HG02981 (cell line): ENCODE measurements around the gene SLC39A11.
A peak's percentile ranks its signal among the peaks of the same experiment; 100 is the strongest.
"Not testable (repeated sequence)": the region's sequence is repeated elsewhere in the genome, so short reads cannot be mapped to it uniquely, and the experiment has no call there.

ENCODE experiments used
- ATAC-seq: cut with Tn5 transposase; IDR thresholded peaks from one replicate; pipeline ENCODE4 v1.9.1; 2021; ENCODE audit warnings: mild to moderate bottlenecking, moderate library complexity; ENCODE audit not compliant: unreplicated experiment

SLC39A11 gene

DNA sequence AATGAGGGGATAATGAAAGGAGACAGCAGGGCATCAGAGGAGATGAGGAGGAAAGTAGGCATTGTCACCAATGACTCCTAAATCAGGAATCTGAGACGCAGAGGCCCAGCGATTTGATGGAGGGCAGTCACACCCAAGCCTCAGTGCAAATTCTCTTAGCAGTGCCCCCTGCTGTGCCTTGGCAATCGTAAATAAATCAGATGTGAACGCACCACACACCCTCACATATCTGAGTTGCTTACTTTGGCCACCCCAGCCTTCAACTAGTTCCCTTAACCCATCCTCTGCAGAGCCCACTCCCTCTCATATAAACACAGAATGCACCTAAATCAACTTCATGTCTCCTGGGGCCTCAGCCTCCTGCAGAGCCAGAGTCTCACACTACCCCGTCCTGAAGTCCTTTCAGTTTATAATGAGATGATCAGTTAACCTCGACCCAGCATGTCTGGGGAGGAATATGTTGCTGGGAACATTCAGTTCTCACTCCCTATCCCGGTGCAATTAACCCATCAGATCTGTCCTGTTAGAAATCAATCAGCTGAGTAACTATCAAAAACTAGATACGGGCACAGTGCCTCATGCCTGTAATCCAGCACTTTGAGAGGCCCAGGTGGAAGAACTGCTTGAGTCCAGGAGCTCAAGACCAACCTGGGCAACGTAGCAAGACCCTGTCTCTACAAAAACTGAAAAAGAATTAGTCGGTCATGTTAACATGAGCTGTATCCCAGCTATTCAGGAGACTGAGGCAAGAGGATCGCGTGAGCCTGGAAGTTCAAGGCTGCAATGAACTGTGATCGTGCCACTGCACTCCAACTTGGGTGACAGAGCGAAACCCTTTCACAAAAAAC lies 78.4 kb downstream of the SLC39A11 start:
- no peak for ATAC-seq

DNA sequence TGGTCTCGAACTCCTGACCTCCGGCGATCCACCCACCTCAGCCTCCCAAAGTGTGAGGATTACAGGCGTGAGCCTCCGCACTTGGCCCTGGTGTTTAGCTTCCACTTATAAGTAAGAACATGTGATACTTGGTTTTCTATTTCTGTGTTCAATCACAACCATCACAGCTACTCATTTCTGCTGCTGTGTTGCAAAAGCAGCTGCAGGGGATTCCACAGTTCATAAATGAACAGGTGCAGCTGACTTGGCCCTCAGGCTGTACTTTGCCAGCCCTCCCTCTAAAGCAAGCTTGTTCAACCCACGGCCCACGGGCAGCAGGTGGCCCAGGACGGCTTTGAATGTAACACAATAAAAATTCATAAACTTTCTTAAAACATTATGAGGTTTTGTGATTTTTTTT lies 79.2 kb downstream of the SLC39A11 start:
- ATAC-seq, result no peak

- no peak for ATAC-seq
Observed at GRCh38 chr17:73011016-73011486, 81.4 kb downstream of the SLC39A11 start.

- ATAC-seq, result no peak
Observed at GRCh38 chr17:73010414-73010813, 82.1 kb downstream of the SLC39A11 start.

- ATAC-seq, result no peak
Observed at GRCh38 chr17:73007407-73007806, 85.1 kb downstream of the SLC39A11 start.

- no peak for ATAC-seq
Observed at GRCh38 chr17:73005360-73005759, 87.1 kb downstream of the SLC39A11 start.

- ATAC-seq, result no peak
Observed at GRCh38 chr17:73003487-73003886, 89.0 kb downstream of the SLC39A11 start.

GRCh38 chr17:73000832-73001231 lies 91.7 kb downstream of the SLC39A11 start:
- ATAC-seq, result no peak

- ATAC-seq, result not testable (repeated sequence)
Observed at GRCh38 chr17:72999474-72999873, 93.0 kb downstream of the SLC39A11 start.

DNA sequence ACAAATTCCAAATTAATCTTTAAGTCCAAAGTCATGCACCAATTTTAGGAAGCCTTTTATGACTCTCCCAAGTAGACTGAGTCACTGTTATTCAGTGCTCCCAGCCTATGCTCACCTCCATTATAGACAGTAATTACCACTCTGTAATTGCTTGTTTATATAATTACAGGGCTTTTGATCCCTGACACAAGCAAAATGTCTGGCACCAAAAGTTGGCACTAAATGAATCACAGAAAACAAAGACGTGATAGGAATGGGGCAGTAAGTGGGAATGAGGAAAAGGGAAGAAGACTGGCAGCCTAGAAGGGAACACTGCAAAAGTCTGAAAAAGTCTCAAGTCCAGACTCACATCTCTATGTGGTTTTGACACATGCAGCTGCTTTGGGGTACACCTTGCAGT lies 94.1 kb downstream of the SLC39A11 start:
- no peak for ATAC-seq

DNA sequence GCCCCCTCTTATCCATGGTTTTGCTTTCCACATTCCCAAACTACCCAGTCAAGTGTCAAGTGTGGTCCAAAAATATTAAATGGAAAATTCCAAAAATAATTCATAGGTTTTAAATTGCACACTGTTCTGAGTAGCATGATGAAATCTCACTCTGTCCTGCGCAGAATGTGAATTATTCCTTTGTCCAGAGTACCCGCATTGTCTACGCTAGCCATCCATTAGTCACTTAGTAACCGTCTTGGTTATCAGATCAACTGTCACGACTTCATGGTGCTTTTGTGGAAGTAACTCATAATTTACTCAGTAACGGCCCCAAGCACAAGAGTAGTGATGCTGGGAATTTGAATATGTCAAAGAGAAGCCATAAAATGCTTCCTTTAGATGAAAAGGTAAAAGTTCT lies 94.9 kb downstream of the SLC39A11 start:
- ATAC-seq, result no peak

DNA sequence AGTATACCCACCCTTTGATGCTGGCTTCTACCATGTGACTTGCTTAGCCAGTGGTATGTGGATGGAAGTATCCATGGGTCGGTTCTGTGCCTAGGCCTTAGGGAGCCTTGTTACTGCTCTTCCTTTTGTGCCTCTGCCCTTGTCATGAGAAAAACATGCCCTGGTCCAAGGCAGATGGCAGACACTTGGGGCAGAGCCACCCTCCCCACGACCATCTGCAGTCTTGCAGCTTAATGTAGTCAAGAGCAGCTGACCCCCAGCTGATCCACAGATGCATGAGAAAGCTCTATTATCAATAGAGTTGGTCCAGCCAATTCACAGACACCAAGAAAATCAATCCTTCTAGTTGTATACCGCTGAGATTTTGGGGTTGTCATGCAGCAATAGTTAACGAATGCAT lies 95.7 kb downstream of the SLC39A11 start:
- ATAC-seq, result no peak

- no peak for ATAC-seq
Observed at GRCh38 chr17:72995008-72995656, 97.4 kb downstream of the SLC39A11 start.

DNA sequence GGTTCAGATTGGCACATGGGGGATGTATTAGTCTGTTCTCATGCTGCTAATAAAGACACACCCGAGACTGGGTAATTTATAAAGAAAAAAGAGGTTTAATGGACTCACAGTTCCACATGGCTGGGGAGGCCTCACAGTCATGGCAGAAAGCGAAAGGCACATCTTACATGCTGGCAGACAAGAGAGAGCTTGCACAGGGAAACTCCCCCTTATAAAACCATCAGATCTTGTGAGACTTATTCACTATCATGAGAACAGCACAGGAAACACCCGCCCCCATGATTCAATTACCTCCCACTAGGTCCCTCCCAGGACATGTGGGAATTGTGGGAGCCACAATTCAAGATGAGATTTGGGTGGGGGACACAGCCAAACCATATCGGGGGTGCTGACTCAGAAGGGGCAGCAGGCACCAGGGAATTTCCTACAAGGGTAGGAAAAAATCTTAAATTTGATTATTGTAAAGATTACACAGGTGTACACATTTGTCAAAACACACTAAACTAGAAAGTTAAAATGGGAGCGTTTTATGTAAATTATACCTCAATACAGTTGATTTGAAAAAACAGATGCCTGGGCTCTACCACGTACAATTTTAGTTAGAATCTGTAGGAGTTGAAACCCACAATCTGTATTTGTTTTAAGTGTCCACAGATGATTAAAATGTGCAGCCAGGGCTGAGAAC lies 99.6 kb downstream of the SLC39A11 start:
- not testable (repeated sequence) for ATAC-seq

DNA sequence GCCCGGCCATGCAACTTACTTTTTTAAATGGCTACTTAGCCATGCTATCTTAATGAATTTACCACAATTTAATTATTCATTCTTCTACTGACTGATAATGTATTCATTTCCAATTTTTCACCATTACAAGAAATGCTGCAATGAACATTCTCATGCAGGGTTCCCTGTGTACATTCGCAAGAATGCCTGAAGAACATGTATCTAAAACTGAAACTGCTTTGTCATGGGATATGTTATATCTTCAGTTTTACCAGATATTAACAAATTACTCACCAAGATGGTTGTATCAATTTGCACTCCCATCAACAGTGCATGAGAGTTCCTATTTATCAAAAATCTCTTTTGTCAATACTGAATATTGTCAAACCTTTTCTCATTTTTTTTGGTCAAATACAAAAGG lies 100.8 kb downstream of the SLC39A11 start:
- ATAC-seq, result no peak

GRCh38 chr17:72989074-72989610 lies 103.3 kb downstream of the SLC39A11 start:
- ATAC-seq, result no peak

- ATAC-seq, result no peak
Observed at GRCh38 chr17:72988451-72988850, 104.0 kb downstream of the SLC39A11 start.

DNA sequence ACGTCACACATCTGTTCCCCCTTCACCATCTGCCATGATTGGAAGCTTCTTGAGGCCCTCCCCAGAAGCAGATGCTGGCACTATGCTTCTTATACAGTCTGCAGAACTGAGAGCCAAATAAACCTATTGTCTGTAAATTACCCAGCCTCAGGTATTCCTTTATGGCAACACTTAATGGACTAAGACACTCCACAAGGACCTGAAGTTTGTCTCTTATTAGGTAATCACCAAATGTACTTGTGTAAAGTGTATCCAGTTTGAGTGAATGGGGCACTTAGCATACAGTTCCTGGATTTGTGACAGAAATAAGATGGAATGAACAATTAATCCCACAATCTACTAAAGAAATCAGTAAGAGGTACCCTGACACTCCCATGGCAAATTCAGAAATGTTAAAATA lies 105.3 kb downstream of the SLC39A11 start:
- ATAC-seq, result no peak

GRCh38 chr17:72985882-72986720 lies 106.4 kb downstream of the SLC39A11 start:
- ATAC-seq, result peak; percentile 85

- no peak for ATAC-seq
Observed at GRCh38 chr17:72984926-72985325, 107.6 kb downstream of the SLC39A11 start.
